MV-4-11 (cell line): ENCODE measurements around the gene SPTBN5.
"Not testable (repeated sequence)": the region's sequence is repeated elsewhere in the genome, so short reads cannot be mapped to it uniquely, and the experiment has no call there.

ENCODE experiments used
- DNase-seq: peaks from one replicate; lab custom pipeline; 2025; lab: John Stamatoyannopoulos, UW

The SPTBN5 gene

DNA sequence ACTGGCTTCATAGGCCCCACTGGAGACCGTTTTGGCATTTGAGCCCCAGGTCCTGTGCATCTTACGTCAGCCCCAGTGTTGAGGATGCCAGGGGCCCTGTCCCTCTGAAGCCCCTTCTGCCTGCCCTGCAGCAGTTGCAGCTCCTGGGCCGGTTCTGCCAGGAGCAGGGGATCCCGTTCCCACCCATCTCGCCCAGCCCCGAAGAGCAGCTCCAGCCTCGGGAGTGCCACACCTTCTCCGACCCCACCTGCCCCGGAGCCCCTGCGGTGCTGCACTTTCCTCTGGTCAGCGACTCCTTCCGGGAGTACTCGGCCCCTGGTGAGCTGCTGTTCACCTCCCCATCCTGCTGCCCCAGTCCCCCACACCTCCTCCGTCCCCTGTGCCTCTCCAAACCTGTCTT is 46.6 kb downstream of the SPTBN5 start:
- no peak for DNase-seq

DNA sequence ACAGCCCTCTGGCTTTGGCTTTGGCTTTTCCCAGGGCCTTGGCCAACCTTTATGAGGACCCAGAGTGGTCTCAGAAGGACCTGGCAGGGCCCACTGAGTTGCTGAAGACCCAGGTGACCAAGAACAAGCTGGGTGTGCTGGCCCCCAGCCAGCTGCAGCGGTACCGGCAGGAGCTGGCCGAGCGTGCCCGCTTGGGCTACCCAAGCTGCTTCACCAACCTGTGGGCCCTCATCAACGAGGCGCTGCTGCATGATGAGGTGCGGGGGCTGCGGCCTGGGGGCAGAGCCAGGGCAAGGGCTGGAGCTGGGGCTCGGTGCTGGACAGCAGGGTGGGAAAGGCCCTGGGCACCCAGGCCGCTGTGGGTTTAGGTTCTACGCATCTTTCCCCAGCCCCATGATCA is 49.0 kb downstream of the SPTBN5 start:
- DNase-seq: no peak

DNA sequence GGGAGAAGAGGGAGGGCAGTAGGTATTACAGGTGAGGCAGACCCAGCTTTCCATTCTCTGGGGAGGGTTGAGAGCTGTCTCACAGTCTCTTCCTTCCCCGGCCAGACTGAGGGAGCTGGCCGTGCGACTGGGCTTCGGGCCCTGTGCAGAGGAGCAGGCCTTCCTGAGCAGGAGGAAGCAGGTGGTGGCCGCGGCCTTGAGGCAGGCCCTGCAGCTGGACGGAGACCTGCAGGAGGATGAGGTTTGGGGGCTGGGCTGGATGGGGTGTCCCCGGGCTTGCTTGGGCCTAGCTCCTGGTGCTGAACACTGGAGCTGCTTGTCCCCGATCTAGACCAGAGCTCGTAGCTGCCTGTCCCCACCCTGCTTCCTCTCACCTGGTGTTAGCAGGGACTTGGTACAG is 50.3 kb downstream of the SPTBN5 start:
- DNase-seq: no peak

DNA sequence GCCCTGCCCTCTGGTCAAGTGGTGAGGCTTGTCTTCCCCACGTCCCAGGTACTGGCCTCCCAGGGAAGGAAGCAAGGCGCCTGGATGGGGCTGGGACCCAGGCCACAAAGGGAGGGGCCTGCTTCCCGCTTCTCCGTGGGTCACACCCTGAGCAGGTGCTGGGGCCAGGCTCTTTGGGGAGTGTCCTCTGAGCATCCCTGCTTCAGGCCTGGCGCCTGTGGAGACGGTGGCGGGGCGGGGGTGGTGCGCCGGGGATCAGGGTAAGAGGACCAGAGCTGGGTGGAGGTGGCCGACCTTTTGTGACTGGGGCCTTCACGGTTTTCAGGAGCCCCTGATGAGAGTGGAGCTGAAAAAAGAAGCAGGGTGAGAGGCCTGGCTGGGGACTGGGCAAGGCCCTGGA is 51.6 kb downstream of the SPTBN5 start:
- no peak for DNase-seq

DNA sequence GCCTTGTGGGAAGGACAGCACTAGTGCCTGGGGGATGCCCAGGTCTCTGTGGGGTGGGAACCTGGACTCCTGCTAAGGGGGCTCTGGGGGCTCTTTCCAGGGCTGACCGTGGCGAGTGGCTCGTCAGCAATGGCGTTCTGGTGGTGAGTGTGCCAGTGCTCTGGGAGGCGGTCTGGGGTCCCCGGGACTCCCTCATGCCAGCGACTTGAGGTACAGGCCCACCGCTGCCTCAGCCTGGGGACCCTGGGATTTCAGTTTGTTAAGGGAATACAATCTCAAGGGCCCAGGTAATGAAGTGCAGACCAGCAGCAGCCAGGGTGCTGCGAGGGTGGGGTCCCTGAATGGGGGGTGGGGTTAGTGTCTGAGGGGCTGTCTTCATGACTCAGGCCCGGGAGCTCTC is 52.7 kb downstream of the SPTBN5 start:
- no peak for DNase-seq

DNA sequence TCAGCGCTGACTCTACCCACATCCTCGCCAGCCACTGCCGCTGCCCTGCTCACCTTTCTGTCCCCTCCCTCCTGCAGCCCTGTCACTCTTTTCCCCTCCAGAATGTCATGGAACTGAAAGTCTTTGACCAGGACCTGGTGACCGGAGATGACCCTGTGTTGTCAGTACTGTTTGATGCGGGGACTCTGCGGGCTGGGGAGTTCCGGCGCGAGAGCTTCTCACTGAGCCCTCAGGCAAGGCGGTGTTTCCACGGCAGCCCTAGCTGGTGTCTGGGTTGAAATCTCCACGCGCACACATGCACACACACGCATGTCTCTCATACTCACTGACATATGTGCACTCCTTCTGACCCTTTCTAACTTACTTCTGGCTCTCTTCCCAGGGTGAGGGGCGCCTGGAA is 53.2 kb downstream of the SPTBN5 start:
- no peak for DNase-seq

DNA sequence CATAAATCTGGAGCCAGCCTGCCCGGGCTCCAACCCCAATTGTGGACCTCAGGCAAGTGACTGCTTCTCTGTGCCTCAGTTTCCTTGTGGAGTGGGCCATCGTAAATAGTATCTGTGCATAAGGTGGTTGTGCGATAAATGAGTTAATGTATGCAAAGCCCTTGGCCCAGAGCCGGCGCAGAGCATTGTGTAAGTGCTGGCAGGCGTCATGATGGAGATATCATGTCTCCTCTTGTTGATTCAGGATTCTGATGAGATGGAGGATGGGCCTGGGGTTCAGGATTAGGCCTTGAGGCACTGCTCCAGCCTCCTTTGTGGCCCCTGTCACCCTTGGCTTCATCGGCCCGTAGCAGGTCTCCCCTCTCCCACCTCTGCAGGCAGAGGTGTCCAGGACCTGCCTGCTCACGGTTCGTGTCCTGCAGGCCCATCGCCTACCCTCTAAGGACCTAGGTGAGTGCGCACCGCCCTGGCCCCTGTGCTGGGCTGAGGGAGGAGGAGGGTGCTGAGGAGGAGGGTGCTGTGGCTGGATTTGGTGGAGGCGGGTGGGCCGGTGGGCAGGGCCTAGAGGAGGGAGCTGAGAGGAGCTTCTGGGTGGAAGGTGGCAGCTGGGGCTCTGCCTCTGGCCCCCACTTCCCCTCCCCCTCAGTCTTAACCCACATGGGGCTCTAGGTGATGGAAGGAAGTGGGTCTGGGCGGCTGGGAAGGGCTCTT is 53.9 kb downstream of the SPTBN5 start:
- no peak for DNase-seq

DNA sequence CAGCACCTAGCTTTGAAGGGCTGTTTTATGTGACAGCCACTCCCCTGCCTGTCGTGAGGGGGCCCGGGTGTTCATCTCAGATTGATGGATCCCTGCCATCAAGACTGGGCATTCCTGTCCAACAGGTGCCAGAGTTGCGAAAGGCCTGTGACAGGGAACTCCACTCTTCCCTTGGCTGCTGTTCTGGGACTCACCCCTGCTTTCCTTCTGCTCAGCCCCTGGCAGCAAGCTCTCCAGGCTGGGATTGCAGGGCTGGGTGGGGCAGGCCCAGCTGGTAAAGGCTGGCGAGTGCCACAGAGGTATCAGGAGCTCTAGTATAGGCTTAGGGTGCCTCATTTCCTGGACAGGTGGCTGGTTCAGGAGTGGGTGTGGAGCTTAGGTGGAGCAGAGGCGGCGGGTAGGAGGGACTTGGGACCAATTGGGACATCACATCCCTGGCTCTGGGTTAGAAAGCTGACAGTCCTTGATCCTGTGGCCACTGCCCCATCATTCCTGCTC is 55.4 kb downstream of the SPTBN5 start, which contains the start of gene PLA2G4B:
Gene PLA2G4B (plus strand): TSS at position 448 of the 498 bp plus-strand sequence. CDS start 67 bp downstream, outside the sequence.
- no peak for DNase-seq

DNA sequence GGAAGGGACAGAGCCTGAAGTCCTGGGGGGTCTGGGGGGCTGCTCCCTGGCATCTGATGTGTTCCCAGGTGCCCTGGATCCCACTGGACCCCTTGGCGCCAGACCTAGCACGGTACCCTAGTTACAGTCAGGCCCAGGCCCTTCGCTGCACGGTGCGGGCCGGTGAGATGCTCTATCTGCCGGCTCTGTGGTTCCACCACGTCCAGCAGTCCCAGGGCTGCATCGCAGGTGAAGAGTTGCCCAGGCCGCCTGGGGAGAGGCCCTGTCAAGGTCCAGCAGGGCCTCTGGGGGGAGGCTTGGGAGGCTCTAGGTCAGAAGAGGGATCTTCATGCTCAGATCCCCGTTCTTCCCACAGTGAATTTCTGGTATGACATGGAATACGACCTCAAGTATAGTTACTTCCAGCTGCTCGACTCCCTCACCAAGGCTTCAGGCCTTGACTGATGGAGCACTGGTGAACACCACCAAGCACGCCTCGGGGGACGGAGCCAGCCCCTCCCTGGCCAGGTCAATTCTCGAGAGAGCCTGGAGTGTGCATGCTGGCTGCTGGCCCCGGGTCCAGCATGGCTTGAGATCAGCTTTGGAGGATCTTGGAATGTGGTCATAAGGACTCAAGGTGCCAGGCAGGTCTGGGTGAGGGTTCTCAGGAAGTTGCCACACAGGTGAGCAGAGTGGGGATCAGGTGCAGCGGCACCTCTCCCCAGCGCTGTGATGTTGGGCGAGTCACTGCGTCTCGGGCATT is 57.0 kb downstream of the SPTBN5 start:
- DNase-seq: no peak

DNA sequence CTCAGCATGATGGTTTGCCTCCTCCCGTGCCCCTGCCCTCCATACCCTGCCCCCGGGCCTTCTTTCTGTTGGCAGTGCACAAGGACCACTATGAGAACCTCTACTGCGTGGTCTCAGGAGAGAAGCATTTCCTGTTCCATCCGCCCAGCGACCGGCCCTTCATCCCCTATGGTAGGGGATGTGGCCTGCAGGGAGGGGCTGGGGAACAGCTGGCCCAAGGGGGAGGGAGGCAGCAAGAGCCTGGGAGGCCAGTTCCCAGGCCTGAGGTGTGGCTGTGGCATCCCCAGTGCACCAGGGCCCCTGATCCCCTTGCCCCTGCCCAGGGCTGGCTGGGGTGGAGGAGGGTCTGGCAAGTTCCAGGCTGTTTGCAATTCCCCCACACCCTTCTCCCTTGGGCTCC is 57.8 kb downstream of the SPTBN5 start:
- DNase-seq: no peak

DNA sequence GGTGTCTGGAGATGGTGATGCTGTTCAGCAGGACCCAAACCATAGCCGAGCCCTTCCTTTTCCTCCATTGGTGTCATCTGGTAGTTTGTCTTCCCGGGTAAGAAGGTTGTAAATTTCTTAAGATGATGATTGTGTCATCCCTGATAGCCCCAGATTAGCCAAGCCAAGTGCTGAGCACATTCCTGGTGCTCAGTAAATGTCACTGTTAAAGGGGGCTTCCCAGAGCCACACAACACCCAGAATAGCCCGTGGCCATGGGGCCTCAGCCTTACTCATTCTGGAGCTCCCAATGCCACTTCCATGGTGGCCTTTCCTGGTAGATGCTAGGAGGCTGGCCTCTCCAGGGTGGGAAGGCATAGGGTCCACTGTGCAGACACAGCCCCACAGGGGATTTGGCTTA is 59.8 kb downstream of the SPTBN5 start:
- DNase-seq: no peak

DNA sequence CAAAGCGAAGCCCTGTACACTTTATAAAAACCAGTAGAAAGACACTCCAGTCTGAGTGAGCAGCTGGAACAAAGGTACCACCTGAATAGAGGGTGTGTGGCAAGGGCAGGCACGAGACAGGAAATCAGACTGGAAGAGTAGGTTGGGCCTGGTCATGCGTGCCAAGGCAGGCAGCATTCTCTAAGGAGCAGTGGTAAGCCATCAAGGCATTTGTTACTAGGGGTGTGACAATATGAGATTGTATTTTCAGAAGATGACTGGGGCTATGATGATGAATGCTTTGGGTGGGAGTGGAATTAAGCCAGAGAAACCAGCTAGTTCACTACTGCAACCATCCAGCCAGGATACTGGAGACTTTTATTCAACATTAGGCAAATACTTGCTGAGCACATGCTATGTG is 61.0 kb downstream of the SPTBN5 start:
- no peak for DNase-seq

DNA sequence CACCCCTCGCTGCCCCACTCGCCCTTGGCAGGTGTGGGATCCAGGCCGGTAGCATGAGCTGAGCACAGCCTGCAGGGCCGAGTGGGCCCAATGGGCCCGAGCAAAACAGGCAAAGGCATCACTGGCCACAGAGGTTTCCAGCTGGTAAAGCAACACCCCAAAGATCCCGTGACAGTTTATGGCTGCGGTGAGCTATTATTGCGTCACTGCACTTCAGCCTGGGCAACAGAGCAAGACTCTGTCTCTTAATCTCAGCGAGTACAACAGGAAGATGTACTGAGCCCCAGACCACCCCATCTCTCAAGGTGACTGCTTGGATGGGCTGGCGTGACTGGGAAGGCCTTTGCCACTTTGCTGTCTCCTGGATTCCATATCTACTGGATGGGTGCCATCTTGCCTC is 61.6 kb downstream of the SPTBN5 start:
- no peak for DNase-seq

DNA sequence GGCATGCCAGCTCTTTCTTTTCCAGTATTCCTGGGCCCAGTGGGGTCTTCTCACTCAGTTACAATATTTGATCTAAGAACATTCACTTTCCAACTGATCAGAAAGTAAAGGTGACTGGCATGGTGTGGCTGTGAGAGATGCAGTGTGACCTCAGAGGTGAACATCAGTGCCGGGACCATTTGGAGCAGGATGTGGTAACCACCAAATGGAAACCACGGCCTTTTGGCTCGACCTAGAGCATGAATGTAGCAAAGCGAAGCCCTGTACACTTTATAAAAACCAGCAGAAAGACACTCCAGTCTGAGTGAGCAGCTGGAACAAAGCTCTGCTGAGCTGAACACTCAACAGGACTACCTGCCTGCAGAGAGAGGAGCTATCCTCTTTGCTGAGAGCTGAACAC is 62.6 kb downstream of the SPTBN5 start:
- not testable (repeated sequence) for DNase-seq

DNA sequence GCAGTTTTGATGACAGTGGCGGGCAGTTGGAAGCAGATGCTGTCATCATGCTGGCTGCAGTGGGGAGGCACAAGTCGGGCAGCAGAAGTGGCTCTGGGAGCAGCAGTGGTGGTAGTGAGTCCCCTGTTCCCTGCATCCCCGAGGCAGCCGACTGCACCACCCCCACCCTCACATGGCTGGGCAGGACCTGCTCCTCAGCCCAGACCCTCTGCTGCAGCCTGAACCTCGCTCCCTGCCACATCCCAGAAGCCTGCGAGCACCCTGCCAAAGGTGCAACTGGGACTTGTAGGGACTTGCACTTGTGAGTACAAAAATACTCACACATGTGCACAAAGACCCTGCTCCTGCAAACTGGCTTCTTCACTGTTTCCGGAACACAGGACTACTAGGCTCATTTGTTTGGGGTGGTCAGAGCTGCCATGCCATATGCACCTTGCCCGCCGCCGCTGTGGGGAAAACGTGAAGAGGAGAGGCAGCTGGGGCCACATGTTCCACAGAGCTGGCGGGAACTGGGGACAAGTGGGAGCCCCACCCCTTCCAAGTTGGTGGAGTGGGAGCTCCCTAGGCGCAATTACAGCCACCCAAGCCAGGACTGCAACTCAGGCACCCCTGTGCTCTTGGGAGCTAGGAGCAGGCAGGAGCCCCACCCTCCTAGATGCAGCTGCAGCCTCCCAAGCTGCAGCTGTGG is 63.8 kb downstream of the SPTBN5 start:
- DNase-seq: no peak

DNA sequence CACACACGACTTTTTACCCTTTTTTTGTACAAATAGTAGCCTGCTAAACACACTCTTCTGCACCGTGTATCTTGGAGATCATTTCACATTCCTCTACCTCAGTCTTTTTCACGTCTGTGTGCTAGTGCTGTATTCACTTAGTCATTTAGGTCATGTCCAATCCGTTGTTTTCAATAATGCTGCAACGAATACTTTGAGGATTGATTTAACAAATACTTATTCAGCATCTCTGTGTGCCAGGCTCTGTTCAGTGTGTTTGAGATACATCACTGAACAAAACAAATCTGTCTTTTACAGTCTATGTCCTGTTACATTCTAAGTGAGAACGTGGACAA is 65.1 kb downstream of the SPTBN5 start:
- no peak for DNase-seq

DNA sequence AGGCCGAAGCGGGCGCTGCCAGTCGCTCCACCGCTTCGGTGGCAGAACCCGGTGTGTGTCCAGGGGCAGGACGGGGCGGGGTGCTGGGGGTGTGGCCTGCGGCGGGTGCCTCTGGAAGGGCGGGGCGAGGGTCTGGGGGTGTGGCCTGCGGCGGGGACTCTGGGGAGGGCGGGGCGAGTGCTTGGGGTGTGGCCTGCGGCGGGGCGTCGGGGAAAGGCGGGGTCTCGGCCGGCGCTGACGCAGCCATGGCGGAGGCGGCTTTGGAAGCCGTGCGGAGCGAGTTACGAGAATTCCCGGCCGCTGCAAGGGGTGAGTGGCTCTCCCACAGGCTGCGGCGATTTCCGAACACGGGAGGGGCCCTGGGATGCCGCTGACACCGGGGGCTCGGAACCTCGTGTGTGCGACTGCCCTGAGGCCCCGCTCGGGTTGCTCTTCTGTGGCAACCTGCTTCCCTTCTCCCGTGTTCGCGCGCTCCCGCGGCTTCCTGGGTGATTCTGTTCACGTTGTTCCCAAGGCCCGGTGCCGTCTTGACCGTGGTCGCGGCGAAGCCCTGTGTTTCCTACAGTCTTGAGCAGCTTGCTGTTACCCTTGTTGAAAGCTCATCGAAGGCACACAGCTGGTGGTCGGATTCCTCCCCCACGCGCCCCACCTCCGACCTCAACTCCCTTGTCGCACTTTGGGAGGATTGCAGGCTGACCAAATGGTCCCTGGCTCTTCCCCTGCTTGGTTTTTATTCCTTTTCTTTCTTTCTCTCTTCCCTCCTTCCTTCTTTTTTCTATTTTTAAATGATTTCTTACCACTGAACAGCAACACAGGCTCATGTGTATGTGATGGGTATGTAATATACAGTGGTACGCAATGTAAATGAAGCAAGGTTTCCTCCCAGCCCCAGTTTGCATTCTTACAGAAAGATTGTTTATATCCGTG is 65.7 kb downstream of the SPTBN5 start, which contains the start of gene JMJD7:
Gene JMJD7 (plus strand): TSS at position 213 of the 927 bp plus-strand sequence. CDS start 33 bp downstream, at position 246.
- peak; percentile 57 for DNase-seq

DNA sequence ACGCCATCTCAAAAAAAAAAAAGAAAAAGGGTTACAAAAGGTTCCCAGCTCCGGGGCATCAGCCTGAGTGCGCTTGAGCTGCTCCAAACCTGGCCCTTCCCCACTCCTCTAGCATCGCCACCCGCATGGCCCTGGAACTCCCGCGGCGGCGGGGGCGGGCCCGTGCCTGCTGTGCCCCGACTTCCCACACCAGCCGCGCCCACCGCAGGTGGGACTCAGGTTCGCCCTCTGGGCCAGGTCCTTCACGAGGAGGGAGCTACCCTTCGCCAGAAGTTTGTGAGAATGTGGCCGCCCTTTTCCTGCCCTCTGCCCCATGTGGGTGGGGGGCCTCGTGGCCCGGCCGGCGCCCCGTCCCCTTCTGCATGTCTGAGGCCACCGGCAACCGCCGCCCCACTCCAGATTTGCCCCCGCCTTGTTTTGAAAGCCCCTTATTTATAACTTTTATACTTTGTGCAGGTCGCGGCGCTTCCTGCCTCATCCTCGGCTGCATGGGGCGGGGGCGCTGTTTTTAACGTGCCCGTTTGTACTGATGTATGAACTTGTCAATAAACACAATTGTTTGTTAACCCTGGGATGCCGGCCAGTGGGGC is 66.5 kb downstream of the SPTBN5 start:
- DNase-seq: no peak

DNA sequence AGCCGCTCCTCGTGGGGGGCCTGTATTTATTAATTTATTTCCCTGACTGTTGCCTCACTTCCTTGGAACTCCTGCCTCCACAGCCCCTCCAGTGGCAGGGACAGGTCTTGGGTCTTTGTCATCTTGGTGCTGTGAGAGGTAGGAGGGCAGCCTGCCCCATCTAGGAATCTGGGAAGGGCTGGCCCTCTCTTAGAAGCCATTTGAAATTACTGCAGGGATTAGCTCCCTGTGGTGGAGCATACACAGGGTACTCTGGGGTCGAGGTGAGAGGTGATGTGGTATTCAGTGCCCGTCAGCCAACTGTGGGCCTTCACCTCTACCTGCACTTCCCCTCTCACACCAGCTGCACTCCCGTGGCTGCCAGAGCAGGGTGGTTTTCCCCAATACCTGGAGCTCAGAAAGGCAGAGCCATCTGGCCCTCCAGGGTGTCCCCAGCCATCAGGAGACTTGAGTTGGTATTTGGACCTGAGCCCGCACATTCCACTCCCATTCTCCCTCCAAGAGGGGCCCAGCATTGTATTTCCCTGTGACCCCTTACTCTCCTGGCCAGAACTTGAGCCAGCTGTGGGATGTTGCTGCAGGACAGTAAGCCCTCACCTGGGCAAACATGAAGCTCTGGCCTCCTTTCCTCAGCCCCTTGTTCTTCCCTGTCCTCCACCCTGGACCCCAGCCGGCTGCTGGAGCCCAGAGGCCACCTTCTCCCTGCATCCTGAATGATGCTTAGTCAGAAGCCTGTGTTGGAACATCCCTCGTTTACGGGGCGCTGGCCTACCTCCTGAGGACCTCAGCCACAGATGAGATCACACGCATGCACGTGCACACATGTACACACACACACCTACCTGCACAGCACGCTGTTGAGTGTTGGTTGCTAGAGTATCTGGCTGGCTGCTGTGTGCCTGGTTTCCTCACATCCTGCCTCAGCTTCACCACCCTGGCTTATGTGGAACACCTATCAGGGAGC is 68.0 kb downstream of the SPTBN5 start:
- DNase-seq: no peak

DNA sequence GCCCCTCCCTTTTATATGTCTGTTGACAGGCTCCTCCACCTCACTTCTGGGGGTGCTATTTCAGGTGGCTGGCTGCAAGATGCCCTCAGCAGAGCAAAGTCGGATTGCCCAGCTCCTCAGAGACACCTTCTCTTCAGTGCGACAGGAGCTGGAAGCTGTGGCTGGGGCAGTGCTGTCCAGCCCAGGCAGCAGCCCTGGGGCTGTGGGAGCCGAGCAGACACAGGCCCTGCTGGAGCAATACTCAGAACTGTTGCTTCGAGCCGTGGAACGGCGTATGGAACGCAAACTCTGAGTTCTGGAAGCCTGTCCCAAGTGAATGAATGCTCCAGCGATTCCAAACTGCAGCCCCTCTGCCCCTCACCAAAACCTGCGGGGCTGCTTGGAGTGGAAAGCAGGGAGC is 68.7 kb downstream of the SPTBN5 start:
- no peak for DNase-seq
